Putamen (tissue), 1 donor: ENCODE data around the gene CMTM1.
"Not testable (repeated sequence)": the region's sequence is repeated elsewhere in the genome, so short reads cannot be mapped to it uniquely, and the experiment has no call there.

Experiments
- DNase-seq: peaks from one replicate; pipeline ENCODE4 v3.0.0-alpha.2; 2016; ENCODE audit warnings: low spot score

The CMTM1 gene

GRCh38 chr16:66614161-66614802 lies 48.0 kb downstream of the CMTM1 start:
- no peak for DNase-seq

DNA sequence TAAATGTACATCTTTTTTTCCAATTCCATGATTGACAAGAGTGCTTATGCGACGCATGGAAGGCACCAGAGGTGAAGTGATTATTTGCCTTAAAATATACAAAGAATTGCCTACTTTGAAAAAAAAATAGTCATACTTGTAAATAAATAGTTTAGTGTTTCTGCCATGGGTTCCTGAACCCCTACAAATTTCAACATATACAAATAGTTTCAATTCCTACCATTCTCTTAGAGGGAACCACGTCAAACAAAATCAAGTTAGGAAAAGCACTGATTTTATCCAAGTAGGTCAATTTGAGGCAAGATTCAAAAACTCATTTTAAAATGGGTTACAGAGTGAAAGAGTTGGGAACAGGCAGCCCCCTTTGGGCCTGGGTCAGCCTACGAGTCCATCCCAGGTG lies 49.9 kb downstream of the CMTM1 start:
- no peak for DNase-seq

GRCh38 chr16:66616592-66616991 lies 50.4 kb downstream of the CMTM1 start:
- no peak for DNase-seq

DNA sequence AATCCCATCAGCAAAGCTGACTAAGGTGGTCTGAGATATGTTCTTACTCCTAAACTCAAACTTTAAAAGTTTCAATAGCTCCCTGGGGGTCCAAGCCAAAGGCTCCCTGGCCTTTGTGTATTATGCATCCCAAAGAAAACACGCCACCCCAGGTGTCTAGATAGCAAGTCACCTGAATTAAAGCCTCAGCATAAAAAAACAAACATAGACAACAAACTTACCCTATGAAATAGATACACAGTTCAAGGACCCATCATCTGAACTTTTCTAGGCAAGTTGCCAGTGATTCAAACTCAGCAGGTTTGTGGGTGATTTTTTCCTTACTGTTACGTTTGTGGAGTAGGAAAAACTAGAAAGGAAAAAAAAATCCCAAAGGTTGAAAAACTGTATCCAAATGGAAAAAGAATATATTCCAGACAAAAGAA lies 50.8 kb downstream of the CMTM1 start:
- DNase-seq, result no peak

- no peak for DNase-seq
These were observed 51.5 kb downstream of the CMTM1 start for GRCh38 chr16:66617728-66618127.

GRCh38 chr16:66618588-66619375 lies 52.5 kb downstream of the CMTM1 start:
- DNase-seq, result no peak

- no peak for DNase-seq
These were observed 53.5 kb downstream of the CMTM1 start for GRCh38 chr16:66619534-66620428.

GRCh38 chr16:66620429-66620795 lies 54.2 kb downstream of the CMTM1 start:
- DNase-seq, result no peak

DNA sequence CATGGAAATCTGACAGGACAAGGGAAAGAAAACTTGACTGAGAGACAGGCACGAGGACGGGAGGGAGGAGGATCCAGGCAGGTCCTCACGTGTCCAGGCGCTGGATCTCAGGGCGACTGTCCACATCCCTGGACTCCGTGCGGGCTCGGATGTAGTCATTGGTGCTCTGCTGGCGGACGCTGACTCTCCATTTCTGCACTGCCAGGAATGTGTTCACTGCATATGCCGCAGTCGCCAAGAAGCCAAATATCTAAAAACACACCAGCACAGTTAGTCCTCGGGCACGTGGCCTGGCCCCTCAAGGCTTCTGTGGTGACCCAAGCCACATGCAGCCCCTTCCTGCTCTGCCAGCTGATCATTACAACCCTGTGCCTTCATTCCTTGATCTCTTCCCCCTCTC lies 55.7 kb downstream of the CMTM1 start:
- no peak for DNase-seq

DNA sequence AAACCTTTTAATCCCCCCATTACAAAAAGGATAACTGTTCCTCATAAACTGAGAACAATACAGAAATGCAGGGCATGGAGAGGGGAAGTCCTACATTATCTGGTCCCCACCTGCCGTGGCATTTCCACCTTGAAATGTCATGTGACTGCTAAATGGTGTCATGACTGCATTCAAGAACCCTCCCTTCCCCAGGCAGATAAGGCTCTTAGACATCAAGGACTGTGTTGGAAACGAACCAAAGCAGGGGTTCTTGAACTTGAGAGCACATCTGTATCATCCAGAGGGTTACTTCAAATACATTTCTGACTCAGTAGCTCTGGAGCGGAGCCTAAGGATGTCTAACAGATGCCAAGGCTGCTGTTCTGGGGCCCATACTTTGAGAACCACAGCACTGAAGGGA lies 56.6 kb downstream of the CMTM1 start:
- no peak for DNase-seq

DNA sequence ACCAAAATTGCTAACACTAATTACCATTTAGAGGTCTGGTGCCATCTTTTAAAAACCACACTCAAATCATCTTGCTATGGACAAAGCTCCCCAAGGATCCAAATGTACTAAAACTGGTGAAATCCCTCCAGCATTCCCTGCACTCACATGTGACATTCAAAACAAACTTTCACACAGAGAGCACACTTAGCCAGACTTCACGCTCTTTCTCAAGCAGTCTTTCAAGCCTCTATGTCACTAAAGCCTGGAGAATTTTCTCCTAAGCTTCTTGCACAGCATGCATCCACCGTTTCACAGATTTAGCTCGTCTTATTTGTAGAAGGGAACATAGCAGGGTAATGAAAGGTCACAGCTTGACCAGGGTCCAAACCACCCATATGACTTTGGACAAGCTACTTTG lies 57.5 kb downstream of the CMTM1 start:
- no peak for DNase-seq

GRCh38 chr16:66627611-66628378 lies 61.6 kb downstream of the CMTM1 start:
- not testable (repeated sequence) for DNase-seq
